MM.1S (cell line): ENCODE results near the gene PRCP.

Source experiments
- DNase-seq: peaks from one replicate; pipeline ENCODE4 v3.0.0-alpha.2; 2015
- H2AFZ ChIP-seq: fragments of 300-600 bp; sonication (generic); 2 replicates; pipeline ENCODE4 v1.6.0; 2016; ENCODE audit warnings: antibody characterized with exemption, low read length
- H3F3A ChIP-seq: fragments of 300-600 bp; sonication (generic); 2 replicates; pipeline ENCODE4 v1.6.1; 2016; ENCODE audit warnings: mild to moderate bottlenecking, antibody characterized with exemption, low read length, moderate library complexity, mixed read lengths; ENCODE audit not compliant: insufficient read depth
- H3K27ac ChIP-seq: fragments of 300-600 bp; sonication (generic); 2 replicates; pipeline ENCODE4 v1.5.1; 2016; ENCODE audit warnings: mild to moderate bottlenecking, low read length
- H3K27me3 ChIP-seq: fragments of 300-600 bp; sonication (generic); replicated peaks from 2 replicates; pipeline ENCODE4 v1.6.0; 2016; ENCODE audit warnings: low read length; ENCODE audit not compliant: insufficient read depth
- H3K36me3 ChIP-seq: fragments of 300-600 bp; sonication (generic); replicated peaks from 2 replicates; pipeline ENCODE4 v1.6.1; 2016; ENCODE audit warnings: mild to moderate bottlenecking, low read length, mixed read lengths; ENCODE audit not compliant: insufficient read depth
- H3K4me1 ChIP-seq: fragments of 300-600 bp; sonication (generic); 2 replicates; pipeline ENCODE4 v1.6.1; 2016; ENCODE audit warnings: low read length, mixed read lengths
- H3K4me2 ChIP-seq: fragments of 300-600 bp; sonication (generic); 2 replicates; pipeline ENCODE4 v1.6.0; 2016; ENCODE audit warnings: low read depth, low read length
- H3K4me3 ChIP-seq: fragments of 300-600 bp; sonication (generic); 2 replicates; pipeline ENCODE4 v1.5.1; 2016; ENCODE audit warnings: low read length, mixed read lengths
- H3K79me2 ChIP-seq: fragments of 300-600 bp; sonication (generic); 2 replicates; pipeline ENCODE4 v1.6.1; 2016; ENCODE audit warnings: mixed run types, low read length, mixed read lengths
- H3K9ac ChIP-seq: fragments of 300-600 bp; sonication (generic); 2 replicates; pipeline ENCODE4 v1.6.1; 2016; ENCODE audit warnings: low read length, mixed read lengths
- H3K9me2 ChIP-seq: fragments of 300-600 bp; sonication (generic); replicated peaks from 2 replicates; pipeline ENCODE4 v1.6.1; 2016; ENCODE audit warnings: mild to moderate bottlenecking, low read length, mixed read lengths; ENCODE audit not compliant: insufficient read depth
- H3K9me3 ChIP-seq: fragments of 300-600 bp; sonication (generic); replicated peaks from 2 replicates; pipeline ENCODE4 v1.6.1; 2016; ENCODE audit warnings: mild to moderate bottlenecking, low read length, mixed read lengths; ENCODE audit not compliant: insufficient read depth
- H4K20me1 ChIP-seq: fragments of 300-600 bp; sonication (generic); 2 replicates; pipeline ENCODE4 v1.6.1; 2016; ENCODE audit warnings: mild to moderate bottlenecking, low read length, moderate library complexity, mixed read lengths; ENCODE audit not compliant: insufficient read depth
- EZH2 ChIP-seq: fragments of 300-600 bp; sonication (generic); optimal IDR thresholded peaks from 2 replicates; pipeline ENCODE3; 2017; ENCODE audit warnings: low read depth, mild to moderate bottlenecking, antibody characterized with exemption, low read length, mixed read lengths
- EZH2phosphoT487 ChIP-seq: fragments of 300-600 bp; sonication (generic); IDR thresholded peaks from 2 replicates; pipeline ENCODE4 v1.6.1; 2018; ENCODE audit warnings: antibody characterized with exemption, low read length
- TF ChIP-seq, protein P1 (sequence below): fragments of 300-600 bp; sonication (generic); IDR thresholded peaks from 2 replicates; pipeline ENCODE4 v1.5.1; 2016; ENCODE audit warnings: antibody characterized with exemption, low read length, mixed read lengths

Gene PRCP

GRCh38 chr11:82898241-82898640, 2.0 kb downstream of the PRCP start:
- H3K4me2 ChIP-seq: no peak overlapping the region
- peaks cover 26% of the 10 kb centered on the region for H3K4me1 ChIP-seq
- H3K9me2 ChIP-seq: no peaks in the 10 kb centered on the region
- H3F3A ChIP-seq: peaks cover 9% of the 10 kb centered on the region
- TF ChIP-seq, protein P1, sequence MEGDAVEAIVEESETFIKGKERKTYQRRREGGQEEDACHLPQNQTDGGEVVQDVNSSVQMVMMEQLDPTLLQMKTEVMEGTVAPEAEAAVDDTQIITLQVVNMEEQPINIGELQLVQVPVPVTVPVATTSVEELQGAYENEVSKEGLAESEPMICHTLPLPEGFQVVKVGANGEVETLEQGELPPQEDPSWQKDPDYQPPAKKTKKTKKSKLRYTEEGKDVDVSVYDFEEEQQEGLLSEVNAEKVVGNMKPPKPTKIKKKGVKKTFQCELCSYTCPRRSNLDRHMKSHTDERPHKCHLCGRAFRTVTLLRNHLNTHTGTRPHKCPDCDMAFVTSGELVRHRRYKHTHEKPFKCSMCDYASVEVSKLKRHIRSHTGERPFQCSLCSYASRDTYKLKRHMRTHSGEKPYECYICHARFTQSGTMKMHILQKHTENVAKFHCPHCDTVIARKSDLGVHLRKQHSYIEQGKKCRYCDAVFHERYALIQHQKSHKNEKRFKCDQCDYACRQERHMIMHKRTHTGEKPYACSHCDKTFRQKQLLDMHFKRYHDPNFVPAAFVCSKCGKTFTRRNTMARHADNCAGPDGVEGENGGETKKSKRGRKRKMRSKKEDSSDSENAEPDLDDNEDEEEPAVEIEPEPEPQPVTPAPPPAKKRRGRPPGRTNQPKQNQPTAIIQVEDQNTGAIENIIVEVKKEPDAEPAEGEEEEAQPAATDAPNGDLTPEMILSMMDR: no peak
- no peak for TF ChIP-seq EZH2
- TF ChIP-seq EZH2phosphoT487: no peak
- no peak overlapping the region for H2AFZ ChIP-seq
- no peak overlapping the region for H3K9ac ChIP-seq
- H4K20me1 ChIP-seq: no peaks in the 10 kb centered on the region
- H3K36me3 ChIP-seq: no peaks in the 10 kb centered on the region
- H3K4me3 ChIP-seq: no peak overlapping the region
- no peaks in the 10 kb centered on the region for H3K9me3 ChIP-seq
- no peak overlapping the region for H3K27ac ChIP-seq
- no peaks in the 10 kb centered on the region for H3K27me3 ChIP-seq
- H3K79me2 ChIP-seq: peaks cover 33% of the 10 kb centered on the region
- DNase-seq: no peak

GRCh38 chr11:82896183-82896582, 4.0 kb downstream of the PRCP start:
- H3K4me1 ChIP-seq: peaks cover 15% of the 10 kb centered on the region
- H3K27ac ChIP-seq: no peak overlapping the region
- H3F3A ChIP-seq: peaks cover 7% of the 10 kb centered on the region
- no peak overlapping the region for H3K4me3 ChIP-seq
- H2AFZ ChIP-seq: no peak overlapping the region
- H3K9me2 ChIP-seq: no peaks in the 10 kb centered on the region
- DNase-seq: no peak
- no peaks in the 10 kb centered on the region for H3K27me3 ChIP-seq
- H3K36me3 ChIP-seq: no peaks in the 10 kb centered on the region
- no peak overlapping the region for H3K4me2 ChIP-seq
- no peak overlapping the region for H3K9ac ChIP-seq
- peaks cover 17% of the 10 kb centered on the region; the same call in 1 of the 2 replicates for H3K79me2 ChIP-seq
- H4K20me1 ChIP-seq: no peaks in the 10 kb centered on the region
- no peak for TF ChIP-seq EZH2
- no peak for TF ChIP-seq EZH2phosphoT487
- TF ChIP-seq, protein P1: no peak
- no peaks in the 10 kb centered on the region for H3K9me3 ChIP-seq

- H3K9me3 ChIP-seq: no peaks in the 10 kb centered on the region
- H3K4me2 ChIP-seq: no peak overlapping the region
- H3K27ac ChIP-seq: no peak overlapping the region
- H3K79me2 ChIP-seq: peaks cover 17% of the 10 kb centered on the region; the same call in 1 of the 2 replicates
- H3K36me3 ChIP-seq: no peaks in the 10 kb centered on the region
- H3K9me2 ChIP-seq: no peaks in the 10 kb centered on the region
- H4K20me1 ChIP-seq: no peaks in the 10 kb centered on the region
- peaks cover 15% of the 10 kb centered on the region for H3K4me1 ChIP-seq
- no peaks in the 10 kb centered on the region for H3K27me3 ChIP-seq
- DNase-seq: no peak
- no peak overlapping the region for H3K9ac ChIP-seq
- TF ChIP-seq, protein P1: no peak
- TF ChIP-seq EZH2 (no peak), EZH2phosphoT487 (no peak)
- H3F3A ChIP-seq: peaks cover 2% of the 10 kb centered on the region
- H3K4me3 ChIP-seq: no peak overlapping the region
- H2AFZ ChIP-seq: no peak overlapping the region
Observed at GRCh38 chr11:82895437-82896091, 4.7 kb downstream of the PRCP start.
